ENCODE results near the gene RCAN1. TPM values are rescaled to one million over a fixed set of nuclear protein-coding genes. Genes with fewer than 3 reads are reported as not detected.

RCAN1 gene
- total RNA-seq, 5 donors from 2014 or later (not counting 1 experiment from before 2014, with no cell fraction given): 5.2 to 8.2 (median 5.8) TPM

GRCh38 chr21:34580181-34580700 is 34.7 kb downstream of the RCAN1 start:
- no peaks in the 10 kb centered on the region for H3K27me3 ChIP-seq (replicated peaks in 1 of 2; ENCODE audit: control insufficient read depth in 2 of 2, extremely low read depth in 1 of 2, insufficient read depth in 2 of 2, low read length in 1 of 2)
- H3K4me1 ChIP-seq (ENCODE audit: control insufficient read depth in 1 of 2, extremely low read depth in 1 of 2, insufficient read depth in 2 of 2, low read length in 2 of 2): peaks cover 0 to under 1% of the 10 kb centered on the region in 2 experiments
- no peaks in the 10 kb centered on the region for H3K9me3 ChIP-seq
- WGBS (ENCODE audit: insufficient coverage): 100% methylated on average over 3 of the region's 9 CpGs
- POLR2A ChIA-PET: no interaction called here
- no peaks in the 10 kb centered on the region for H3K36me3 ChIP-seq (ENCODE audit: control insufficient read depth in 2 of 2, extremely low read depth in 1 of 2, insufficient read depth in 1 of 2, low read length in 1 of 2)
- ATAC-seq (replicated peaks in 1 of 4) (no peak), DNase-seq (no peak)
- no peaks in the 10 kb centered on the region for H3K9me3 Mint-ChIP-seq
- no peak overlapping the region for H3K4me3 ChIP-seq (ENCODE audit: control insufficient read depth in 1 of 2, extremely low read depth in 1 of 2, low read length in 1 of 2)
- no peak overlapping the region for H3K27ac ChIP-seq (ENCODE audit: low read length)
- no peaks in the 10 kb centered on the region for H3K27me3 Mint-ChIP-seq
- CTCF ChIA-PET: no interaction called here
- no peak overlapping the region for H3K27ac Mint-ChIP-seq
- H3K4me3 Mint-ChIP-seq: no peak overlapping the region
- peaks cover 6% of the 10 kb centered on the region for H3K36me3 Mint-ChIP-seq
- H3K4me1 Mint-ChIP-seq: peaks cover 4 to 10% (median 5%) of the 10 kb centered on the region in 3 donors

- no peaks in the 10 kb centered on the region for H3K27me3 Mint-ChIP-seq
Measured at GRCh38 chr21:34579411-34579810, 35.5 kb downstream of the RCAN1 start.

GRCh38 chr21:34576041-34576511 is 38.8 kb downstream of the RCAN1 start:
- ChIA-PET POLR2A (no interaction called here), CTCF (interaction anchor here in 1 of 2 donors (0.5 kb wide), 1 partner anchor 779 kb away, joined by 3 read pairs; no protein-coding TSS in a partner anchor)
- Mint-ChIP-seq H3K4me1 (no peaks in the 10 kb centered on the region), H3K27me3 (no peaks in the 10 kb centered on the region), H3K9me3 (peaks cover 2 to 12% (median 4%) of the 10 kb centered on the region in 3 donors), H3K4me3 (no peak overlapping the region), H3K36me3 (peaks cover 23% of the 10 kb centered on the region), H3K27ac (no peak overlapping the region)
- Histone ChIP-seq H3K4me1 (ENCODE audit: control insufficient read depth in 1 of 2, extremely low read depth in 1 of 2, insufficient read depth in 2 of 2, low read length in 2 of 2) (peaks cover 0 to 4% of the 10 kb centered on the region in 2 experiments), H3K4me3 (ENCODE audit: control insufficient read depth in 1 of 2, extremely low read depth in 1 of 2, low read length in 1 of 2) (no peak overlapping the region), H3K36me3 (ENCODE audit: control insufficient read depth in 2 of 2, extremely low read depth in 1 of 2, insufficient read depth in 1 of 2, low read length in 1 of 2) (no peaks in the 10 kb centered on the region), H3K27me3 (replicated peaks in 1 of 2; ENCODE audit: control insufficient read depth in 2 of 2, extremely low read depth in 1 of 2, insufficient read depth in 2 of 2, low read length in 1 of 2) (no peaks in the 10 kb centered on the region), H3K27ac (ENCODE audit: low read length) (no peak overlapping the region), H3K9me3 (no peaks in the 10 kb centered on the region)
- DNase-seq (no peak), ATAC-seq (replicated peaks in 1 of 4) (no peak)
- WGBS (ENCODE audit: insufficient coverage): no CpG with 5 or more reads among the region's 5 CpGs

More at GRCh38 chr21:34579411-34579810, 35.5 kb downstream of the RCAN1 start:
- Histone ChIP-seq H3K4me3 (ENCODE audit: control insufficient read depth in 1 of 2, extremely low read depth in 1 of 2, low read length in 1 of 2) (no peak overlapping the region), H3K4me1 (ENCODE audit: control insufficient read depth in 1 of 2, extremely low read depth in 1 of 2, insufficient read depth in 2 of 2, low read length in 2 of 2) (peaks cover 0 to 4% of the 10 kb centered on the region in 2 experiments), H3K27me3 (replicated peaks in 1 of 2; ENCODE audit: control insufficient read depth in 2 of 2, extremely low read depth in 1 of 2, insufficient read depth in 2 of 2, low read length in 1 of 2) (no peaks in the 10 kb centered on the region), H3K9me3 (no peaks in the 10 kb centered on the region), H3K36me3 (ENCODE audit: control insufficient read depth in 2 of 2, extremely low read depth in 1 of 2, insufficient read depth in 1 of 2, low read length in 1 of 2) (no peaks in the 10 kb centered on the region), H3K27ac (ENCODE audit: low read length) (no peak overlapping the region)
- no peak for DNase-seq
- ATAC-seq (replicated peaks in 1 of 4): no peak
- Mint-ChIP-seq H3K9me3 (no peaks in the 10 kb centered on the region), H3K27ac (no peak overlapping the region), H3K4me1 (peaks cover 4 to 7% (median 5%) of the 10 kb centered on the region in 3 donors), H3K36me3 (peaks cover 6% of the 10 kb centered on the region), H3K4me3 (no peak overlapping the region)
- no CpG with 5 or more reads among the region's 1 CpG for WGBS (ENCODE audit: insufficient coverage)
- ChIA-PET CTCF (no interaction called here), POLR2A (no interaction called here)

GRCh38 chr21:34574601-34575529 is 40.0 kb downstream of the RCAN1 start:
- Mint-ChIP-seq H3K27me3 (no peaks in the 10 kb centered on the region), H3K4me3 (no peak overlapping the region), H3K9me3 (peaks cover 2 to 12% (median 4%) of the 10 kb centered on the region in 3 donors), H3K27ac (no peak overlapping the region), H3K36me3 (peaks cover 23% of the 10 kb centered on the region), H3K4me1 (no peaks in the 10 kb centered on the region)
- DNase-seq: no peak
- Histone ChIP-seq H3K4me3 (ENCODE audit: control insufficient read depth in 1 of 2, extremely low read depth in 1 of 2, low read length in 1 of 2) (no peak overlapping the region), H3K36me3 (ENCODE audit: control insufficient read depth in 2 of 2, extremely low read depth in 1 of 2, insufficient read depth in 1 of 2, low read length in 1 of 2) (no peaks in the 10 kb centered on the region), H3K27me3 (replicated peaks in 1 of 2; ENCODE audit: control insufficient read depth in 2 of 2, extremely low read depth in 1 of 2, insufficient read depth in 2 of 2, low read length in 1 of 2) (no peaks in the 10 kb centered on the region), H3K9me3 (no peaks in the 10 kb centered on the region), H3K4me1 (ENCODE audit: control insufficient read depth in 1 of 2, extremely low read depth in 1 of 2, insufficient read depth in 2 of 2, low read length in 2 of 2) (peaks cover 0 to 4% of the 10 kb centered on the region in 2 experiments), H3K27ac (ENCODE audit: low read length) (no peak overlapping the region)
- ChIA-PET CTCF (no interaction called here), POLR2A (interaction anchor here in 1 of 2 donors (0.6 kb wide), 1 partner anchor 469 kb away, joined by 5 read pairs; no protein-coding TSS in a partner anchor)
- no peak for ATAC-seq (replicated peaks in 1 of 4)
- WGBS (ENCODE audit: insufficient coverage): 82% methylated on average over 19 of the region's 24 CpGs

- Mint-ChIP-seq H3K36me3 (peaks cover 31% of the 10 kb centered on the region), H3K9me3 (peaks cover 2 to 12% (median 4%) of the 10 kb centered on the region in 3 donors), H3K4me3 (no peak overlapping the region), H3K27ac (no peak overlapping the region), H3K27me3 (no peaks in the 10 kb centered on the region), H3K4me1 (no peaks in the 10 kb centered on the region)
- ChIA-PET CTCF (no interaction called here), POLR2A (no interaction called here)
- Histone ChIP-seq H3K27me3 (replicated peaks in 1 of 2; ENCODE audit: control insufficient read depth in 2 of 2, extremely low read depth in 1 of 2, insufficient read depth in 2 of 2, low read length in 1 of 2) (no peaks in the 10 kb centered on the region), H3K9me3 (no peaks in the 10 kb centered on the region), H3K4me3 (ENCODE audit: control insufficient read depth in 1 of 2, extremely low read depth in 1 of 2, low read length in 1 of 2) (no peak overlapping the region), H3K36me3 (ENCODE audit: control insufficient read depth in 2 of 2, extremely low read depth in 1 of 2, insufficient read depth in 1 of 2, low read length in 1 of 2) (no peaks in the 10 kb centered on the region), H3K27ac (ENCODE audit: low read length) (no peak overlapping the region), H3K4me1 (ENCODE audit: control insufficient read depth in 1 of 2, extremely low read depth in 1 of 2, insufficient read depth in 2 of 2, low read length in 2 of 2) (peaks cover 0 to 4% of the 10 kb centered on the region in 2 experiments)
- ATAC-seq (replicated peaks in 1 of 4): no peak
- 94% methylated on average over 5 of the region's 7 CpGs for WGBS (ENCODE audit: insufficient coverage)
- no peak for DNase-seq
Measured at GRCh38 chr21:34571994-34572393, 42.9 kb downstream of the RCAN1 start.

DNA sequence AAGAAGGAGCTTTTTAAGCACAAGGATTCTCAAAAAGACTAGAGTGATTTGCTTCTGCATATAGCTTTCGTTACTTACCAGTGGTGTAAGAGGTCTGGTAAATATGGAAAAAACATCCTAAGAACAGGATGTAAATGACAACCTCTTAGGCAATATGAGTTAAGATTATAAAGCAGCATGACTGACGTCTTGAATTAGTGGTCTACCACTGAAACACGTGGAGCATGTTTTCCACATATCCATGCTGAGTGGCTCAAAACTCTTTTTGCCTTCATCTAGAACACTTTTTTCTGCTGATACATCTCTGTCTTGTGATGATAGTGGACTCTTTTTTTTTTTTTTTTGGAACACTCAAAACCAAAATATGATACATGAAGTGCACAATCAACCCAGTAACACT is 44.6 kb downstream of the RCAN1 start:
- Mint-ChIP-seq H3K4me1 (no peaks in the 10 kb centered on the region), H3K9me3 (peaks cover 2 to 12% (median 4%) of the 10 kb centered on the region in 3 donors), H3K27ac (no peak overlapping the region), H3K36me3 (peaks cover 34% of the 10 kb centered on the region), H3K27me3 (no peaks in the 10 kb centered on the region), H3K4me3 (no peak overlapping the region)
- no peaks in the 10 kb centered on the region for H3K27me3 ChIP-seq (replicated peaks in 1 of 2; ENCODE audit: control insufficient read depth in 2 of 2, extremely low read depth in 1 of 2, insufficient read depth in 2 of 2, low read length in 1 of 2)
- no peaks in the 10 kb centered on the region for H3K36me3 ChIP-seq (ENCODE audit: control insufficient read depth in 2 of 2, extremely low read depth in 1 of 2, insufficient read depth in 1 of 2, low read length in 1 of 2)
- no peak overlapping the region for H3K27ac ChIP-seq (ENCODE audit: low read length)
- CTCF ChIA-PET: no interaction called here
- POLR2A ChIA-PET: no interaction called here
- ATAC-seq (replicated peaks in 1 of 4) (no peak), DNase-seq (no peak)
- H3K4me3 ChIP-seq (ENCODE audit: control insufficient read depth in 1 of 2, extremely low read depth in 1 of 2, low read length in 1 of 2): no peak overlapping the region
- H3K9me3 ChIP-seq: no peaks in the 10 kb centered on the region
- peaks cover 0 to 4% of the 10 kb centered on the region in 2 experiments for H3K4me1 ChIP-seq (ENCODE audit: control insufficient read depth in 1 of 2, extremely low read depth in 1 of 2, insufficient read depth in 2 of 2, low read length in 2 of 2)
- 80% methylated on average over 1 of the region's 3 CpGs for WGBS (ENCODE audit: insufficient coverage)
